ENCODE measurements around the gene GALNT9. TPM values are rescaled to one million over a fixed set of nuclear protein-coding genes. Genes with fewer than 3 reads are reported as not detected.

GALNT9 gene
- total RNA-seq, 2 experiments from 2014 or later: 0.30 TPM; not detected in 1

Other genes starting within 250 kb of the GALNT9 start
- gene DDX51, start 185.3 kb downstream of the GALNT9 start, total RNA-seq: 10 to 100 TPM; 19.2 to 31.4 TPM
- 10 to 100 TPM; 30.5 to 35.7 TPM for gene NOC4L, start 185.1 kb downstream of the GALNT9 start, total RNA-seq
- gene FBRSL1, start 160.6 kb upstream of the GALNT9 start, total RNA-seq: 10 to 100 TPM; 35.7 to 55.1 TPM